HG02943 (cell line): ENCODE data around the gene ABCG8.

Experiments
- ATAC-seq: cut with Tn5 transposase; IDR thresholded peaks from one replicate; pipeline ENCODE4 v1.9.1; 2021; ENCODE audit warnings: mild to moderate bottlenecking, low read depth, moderate library complexity; ENCODE audit not compliant: unreplicated experiment

ABCG8 gene

GRCh38 chr2:43824951-43825493 lies 13.7 kb upstream of the ABCG8 start:
- no peak for ATAC-seq

GRCh38 chr2:43825841-43826240 lies 12.9 kb upstream of the ABCG8 start:
- ATAC-seq: no peak

GRCh38 chr2:43826305-43827250 lies 12.2 kb upstream of the ABCG8 start:
- no peak for ATAC-seq

- ATAC-seq: no peak
These were observed 7.1 kb upstream of the ABCG8 start for GRCh38 chr2:43831543-43832294.

GRCh38 chr2:43832457-43832856 lies 6.3 kb upstream of the ABCG8 start:
- no peak for ATAC-seq

GRCh38 chr2:43837033-43837432 lies 1.7 kb upstream of the ABCG8 start:
- ATAC-seq: no peak

GRCh38 chr2:43837831-43838559 lies 776 bp upstream of the ABCG8 start:
- no peak for ATAC-seq

- ATAC-seq: no peak
These were observed 1.2 kb downstream of the ABCG8 start for GRCh38 chr2:43839776-43840564.

GRCh38 chr2:43840965-43841364 lies 2.2 kb downstream of the ABCG8 start:
- ATAC-seq: no peak

GRCh38 chr2:43841949-43842865 lies 3.4 kb downstream of the ABCG8 start:
- ATAC-seq: no peak

- ATAC-seq: no peak
These were observed 4.1 kb downstream of the ABCG8 start for GRCh38 chr2:43842866-43843226.

GRCh38 chr2:43845181-43845580 lies 6.4 kb downstream of the ABCG8 start:
- no peak for ATAC-seq

GRCh38 chr2:43846140-43846793 lies 7.5 kb downstream of the ABCG8 start:
- no peak for ATAC-seq

GRCh38 chr2:43848214-43848613 lies 9.4 kb downstream of the ABCG8 start:
- ATAC-seq: no peak

- ATAC-seq: no peak
These were observed 12.5 kb downstream of the ABCG8 start for GRCh38 chr2:43851011-43851980.

- no peak for ATAC-seq
These were observed 13.5 kb downstream of the ABCG8 start for GRCh38 chr2:43852196-43852730.
